Measurements from ENCODE around the gene ECE1. TPM values are rescaled to one million over a fixed set of nuclear protein-coding genes. Genes with fewer than 3 reads are reported as not detected.

ECE1 gene
- total and polyA plus RNA-seq, 9 of the 15 experiments (the other 6 are each of a cell fraction or from before 2014, with no cell fraction given): 0.56 to 34.8 (median 11.0) TPM

DNA sequence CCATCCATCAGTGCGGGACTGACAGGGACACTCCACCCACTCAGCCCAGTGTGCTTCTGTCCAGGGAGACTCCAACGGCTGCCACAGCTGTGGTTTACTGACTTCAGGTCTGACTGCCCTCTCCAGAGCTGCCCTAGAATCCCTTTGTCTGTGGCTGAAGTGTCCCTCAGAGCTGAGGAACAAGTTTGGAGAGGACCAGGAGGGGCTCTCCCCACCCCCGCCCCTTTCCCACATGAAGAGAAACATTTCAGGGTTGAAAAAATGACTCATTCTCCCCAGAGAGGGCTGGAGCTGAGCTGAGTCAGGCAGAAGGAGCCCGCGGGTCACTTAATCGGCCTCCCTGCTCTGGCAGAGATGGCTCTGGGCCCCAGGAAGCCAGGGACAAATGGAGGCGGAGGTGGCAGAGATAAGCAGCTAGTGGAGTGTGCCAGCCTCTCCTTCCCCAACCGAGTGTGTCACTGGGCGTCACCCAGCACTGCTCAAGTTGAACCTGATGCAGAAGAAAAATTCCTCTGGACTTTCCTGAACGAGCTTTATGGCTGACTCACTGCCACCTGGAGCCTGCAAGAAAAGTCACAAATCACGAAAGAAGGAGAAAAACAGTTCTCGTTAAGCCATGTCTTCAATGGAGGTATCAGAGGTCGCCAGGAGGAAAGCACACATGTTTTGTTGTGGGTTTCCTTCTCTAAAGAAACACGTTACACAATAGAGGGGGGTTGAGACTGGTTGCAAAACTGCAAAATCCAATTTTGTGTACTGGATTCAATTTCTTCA, 34.3 kb upstream of the ECE1 start (continued):
- TF ChIP-seq, protein P1, sequence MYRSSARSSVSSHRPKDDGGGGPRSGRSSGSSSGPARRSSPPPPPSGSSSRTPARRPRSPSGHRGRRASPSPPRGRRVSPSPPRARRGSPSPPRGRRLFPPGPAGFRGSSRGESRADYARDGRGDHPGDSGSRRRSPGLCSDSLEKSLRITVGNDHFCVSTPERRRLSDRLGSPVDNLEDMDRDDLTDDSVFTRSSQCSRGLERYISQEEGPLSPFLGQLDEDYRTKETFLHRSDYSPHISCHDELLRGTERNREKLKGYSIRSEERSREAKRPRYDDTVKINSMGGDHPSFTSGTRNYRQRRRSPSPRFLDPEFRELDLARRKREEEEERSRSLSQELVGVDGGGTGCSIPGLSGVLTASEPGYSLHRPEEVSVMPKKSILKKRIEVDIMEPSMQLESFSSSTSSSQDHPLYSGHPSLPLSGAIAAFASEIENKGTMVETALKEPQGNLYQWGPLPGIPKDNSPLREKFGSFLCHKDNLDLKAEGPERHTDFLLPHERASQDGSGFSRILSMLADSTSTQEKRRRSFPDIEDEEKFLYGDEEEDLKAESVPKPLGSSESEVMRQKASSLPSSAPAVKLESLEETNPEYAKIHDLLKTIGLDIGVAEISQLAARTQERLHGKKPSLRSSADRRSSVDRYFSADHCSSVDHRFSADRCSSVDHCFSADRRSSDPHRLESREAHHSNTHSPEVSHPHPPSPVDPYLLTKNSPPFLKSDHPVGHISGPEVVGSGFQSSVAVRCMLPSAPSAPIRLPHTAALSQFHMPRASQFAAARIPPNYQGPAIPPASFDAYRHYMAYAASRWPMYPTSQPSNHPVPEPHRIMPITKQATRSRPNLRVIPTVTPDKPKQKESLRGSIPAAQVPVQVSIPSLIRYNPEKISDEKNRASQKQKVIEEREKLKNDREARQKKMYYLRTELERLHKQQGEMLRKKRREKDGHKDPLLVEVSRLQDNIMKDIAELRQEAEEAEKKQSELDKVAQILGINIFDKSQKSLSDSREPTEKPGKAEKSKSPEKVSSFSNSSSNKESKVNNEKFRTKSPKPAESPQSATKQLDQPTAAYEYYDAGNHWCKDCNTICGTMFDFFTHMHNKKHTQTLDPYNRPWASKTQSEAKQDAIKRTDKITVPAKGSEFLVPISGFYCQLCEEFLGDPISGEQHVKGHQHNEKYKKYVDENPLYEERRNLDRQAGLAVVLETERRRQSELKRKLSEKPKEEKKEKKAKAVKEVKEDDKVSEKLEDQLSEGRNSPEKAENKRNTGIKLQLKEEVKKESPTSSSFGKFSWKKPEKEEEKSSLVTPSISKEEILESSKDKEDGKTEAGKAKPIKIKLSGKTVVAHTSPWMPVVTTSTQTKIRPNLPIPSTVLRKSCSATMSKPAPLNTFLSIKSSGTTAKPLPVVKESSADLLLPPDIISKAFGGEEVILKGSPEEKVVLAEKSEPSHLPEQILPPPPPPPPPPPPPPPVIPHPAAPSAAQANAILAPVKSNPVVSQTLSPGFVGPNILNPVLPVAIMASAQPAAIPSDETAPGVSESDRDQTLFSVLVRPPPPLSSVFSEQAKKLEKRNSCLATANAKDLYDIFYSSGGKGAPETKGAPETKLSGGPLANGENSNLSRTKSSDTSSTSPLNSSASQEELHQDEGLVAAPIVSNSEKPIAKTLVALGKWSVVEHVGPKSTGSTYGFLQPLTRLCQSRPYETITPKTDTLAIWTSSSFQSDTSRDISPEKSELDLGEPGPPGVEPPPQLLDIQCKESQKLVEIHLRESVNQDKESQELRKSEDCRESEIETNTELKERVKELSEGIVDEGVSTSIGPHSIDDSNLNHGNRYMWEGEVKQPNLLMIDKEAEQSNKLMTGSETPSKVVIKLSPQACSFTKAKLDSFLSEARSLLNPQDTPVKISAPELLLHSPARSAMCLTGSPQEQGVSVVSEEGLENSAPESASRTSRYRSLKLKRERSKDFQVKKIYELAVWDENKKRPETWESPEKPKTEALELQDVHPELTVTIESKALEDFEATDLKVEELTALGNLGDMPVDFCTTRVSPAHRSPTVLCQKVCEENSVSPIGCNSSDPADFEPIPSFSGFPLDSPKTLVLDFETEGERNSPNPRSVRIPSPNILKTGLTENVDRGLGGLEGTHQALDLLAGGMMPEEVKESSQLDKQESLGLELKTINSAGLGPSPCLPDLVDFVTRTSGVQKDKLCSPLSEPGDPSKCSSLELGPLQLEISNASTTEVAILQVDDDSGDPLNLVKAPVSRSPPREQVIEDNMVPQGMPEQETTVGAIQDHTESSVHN (IDR thresholded peaks at IDR 0.05; ENCODE audit: borderline replicate concordance in 1 of 2, low read depth in 1 of 2): no peak
- TF ChIP-seq TARDBP (IDR thresholded peaks at IDR 0.05): no peak
- no peak for TF ChIP-seq TAF15 (IDR thresholded peaks at IDR 0.05; ENCODE audit: low read depth, low read length)
- TF ChIP-seq NCOA2 (IDR thresholded peaks at IDR 0.05; ENCODE audit: partially characterized antibody in 2 of 2): no peak
- TF ChIP-seq, protein P2, sequence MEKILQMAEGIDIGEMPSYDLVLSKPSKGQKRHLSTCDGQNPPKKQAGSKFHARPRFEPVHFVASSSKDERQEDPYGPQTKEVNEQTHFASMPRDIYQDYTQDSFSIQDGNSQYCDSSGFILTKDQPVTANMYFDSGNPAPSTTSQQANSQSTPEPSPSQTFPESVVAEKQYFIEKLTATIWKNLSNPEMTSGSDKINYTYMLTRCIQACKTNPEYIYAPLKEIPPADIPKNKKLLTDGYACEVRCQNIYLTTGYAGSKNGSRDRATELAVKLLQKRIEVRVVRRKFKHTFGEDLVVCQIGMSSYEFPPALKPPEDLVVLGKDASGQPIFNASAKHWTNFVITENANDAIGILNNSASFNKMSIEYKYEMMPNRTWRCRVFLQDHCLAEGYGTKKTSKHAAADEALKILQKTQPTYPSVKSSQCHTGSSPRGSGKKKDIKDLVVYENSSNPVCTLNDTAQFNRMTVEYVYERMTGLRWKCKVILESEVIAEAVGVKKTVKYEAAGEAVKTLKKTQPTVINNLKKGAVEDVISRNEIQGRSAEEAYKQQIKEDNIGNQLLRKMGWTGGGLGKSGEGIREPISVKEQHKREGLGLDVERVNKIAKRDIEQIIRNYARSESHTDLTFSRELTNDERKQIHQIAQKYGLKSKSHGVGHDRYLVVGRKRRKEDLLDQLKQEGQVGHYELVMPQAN (IDR thresholded peaks at IDR 0.05; ENCODE audit: borderline replicate concordance): no peak
- TF ChIP-seq POLR2AphosphoS5 (IDR thresholded peaks at IDR 0.05; ENCODE audit: control insufficient read depth, insufficient read depth, low read depth, low read length): no peak
- no peak for TF ChIP-seq KLF10 (CRISPR knock-in tag; IDR thresholded peaks at IDR 0.05)
- TF ChIP-seq ESRRB (CRISPR knock-in tag; IDR thresholded peaks at IDR 0.05; ENCODE audit: borderline replicate concordance): no peak
- no peak for TF ChIP-seq STAT5A (IDR thresholded peaks at IDR 0.05; ENCODE audit: borderline replicate concordance, low read length)
- TF ChIP-seq, protein P3, sequence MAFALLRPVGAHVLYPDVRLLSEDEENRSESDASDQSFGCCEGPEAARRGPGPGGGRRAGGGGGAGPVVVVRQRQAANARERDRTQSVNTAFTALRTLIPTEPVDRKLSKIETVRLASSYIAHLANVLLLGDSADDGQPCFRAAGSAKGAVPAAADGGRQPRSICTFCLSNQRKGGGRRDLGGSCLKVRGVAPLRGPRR (CRISPR knock-in tag; IDR thresholded peaks at IDR 0.05): no peak
- no peak for TF ChIP-seq EP400 (IDR thresholded peaks at IDR 0.05)
- TF ChIP-seq ATF7 (IDR thresholded peaks at IDR 0.05): peak; percentile 39; the same call in 1 of the 2 replicates
- TF ChIP-seq ZNF778 (CRISPR knock-in tag; IDR thresholded peaks at IDR 0.05): no peak
- TF ChIP-seq KDM4B (IDR thresholded peaks at IDR 0.05; ENCODE audit: borderline replicate concordance in 2 of 2, low read depth in 1 of 2): no peak
- peak; percentile 82 for TF ChIP-seq JUN (IDR thresholded peaks at IDR 0.05; ENCODE audit: borderline replicate concordance, low read depth, low read length)
- no peak for TF ChIP-seq JUN (CRISPR knock-in tag; IDR thresholded peaks at IDR 0.05; ENCODE audit: borderline replicate concordance)
